IMR-90 (cell line): Measurements from ENCODE around the gene KRT8. TPM values are rescaled to one million over a fixed set of nuclear protein-coding genes. Genes with fewer than 3 reads are reported as not detected.

ENCODE experiments used
- ATAC-seq: fragments of 200-7000 bp; cut with Tn5 transposase; 2 replicates; pipeline ENCODE4 v1.9.1; 2020; ENCODE audit warnings: low read depth, mild to moderate bottlenecking, moderate library complexity
- BruUV-seq: library from RNA; stranded (reverse); fragments of 400-500 nt; replicated peaks from 2 replicates; lab custom pipeline; 2021; lab: Mats Ljungman, UMichigan
- CTCF ChIA-PET: fragments of 300-600 bp; formaldehyde crosslinking; extraction: SDS; loops from one replicate; lab custom pipeline; 2021; ENCODE audit warnings: antibody characterized with exemption; lab: Yijun Ruan, JAX
- POLR2A ChIA-PET: fragments of 300-600 bp; sonication (Branson Sonifier 250); formaldehyde crosslinking; loops from one replicate; lab custom pipeline; 2022; ENCODE audit warnings: antibody characterized with exemption; ENCODE audit not compliant: unreplicated experiment; lab: Charles Lee
- DNase-seq: peaks from one replicate; pipeline ENCODE4 v3.0.0; 2013
- H2AFZ ChIP-seq: replicated peaks from 2 replicates; pipeline ENCODE3; 2013; ENCODE audit warnings: low read length, mild to moderate bottlenecking; ENCODE audit not compliant: poor library complexity
- H2AK5ac ChIP-seq: 2 replicates; pipeline ENCODE4 v1.6.1; 2013; ENCODE audit warnings: low read depth, low read length, inconsistent platforms
- H2AK9ac ChIP-seq: replicated peaks from 2 replicates; pipeline ENCODE3; 2013; ENCODE audit warnings: mild to moderate bottlenecking, low read depth, low read length, moderate library complexity; ENCODE audit not compliant: poor library complexity
- H2BK120ac ChIP-seq: 2 replicates; pipeline ENCODE4 v1.6.1; 2013; ENCODE audit warnings: low read depth, low read length, inconsistent platforms
- H2BK15ac ChIP-seq: 3 replicates; pipeline ENCODE4 v1.6.1; 2013; ENCODE audit warnings: low read depth, low read length, inconsistent platforms
- H2BK20ac ChIP-seq: 2 replicates; pipeline ENCODE4 v1.6.1; 2013; ENCODE audit warnings: low read depth, mild to moderate bottlenecking, inconsistent platforms, low read length, moderate library complexity
- H2BK5ac ChIP-seq: 2 replicates; pipeline ENCODE4 v1.6.1; 2013; ENCODE audit warnings: mild to moderate bottlenecking, low read depth, low read length, inconsistent platforms; ENCODE audit not compliant: poor library complexity, severe bottlenecking
- H3K14ac ChIP-seq: replicated peaks from 2 replicates; pipeline ENCODE4 v1.6.1; 2013; ENCODE audit warnings: low read depth, low read length, inconsistent platforms
- H3K18ac ChIP-seq: 2 replicates; pipeline ENCODE4 v1.6.1; 2013; ENCODE audit warnings: low read depth, low read length, control low read depth
- H3K23ac ChIP-seq: 2 replicates; pipeline ENCODE4 v1.6.1; 2013; ENCODE audit warnings: low read depth, low read length, inconsistent platforms
- H3K27ac ChIP-seq: 2 replicates; pipeline ENCODE4 v1.5.1; 2013; ENCODE audit warnings: mild to moderate bottlenecking, control low read depth, low read length; ENCODE audit not compliant: insufficient read depth
- H3K27me3 ChIP-seq: 2 replicates; pipeline ENCODE4 v1.6.1; 2013; ENCODE audit warnings: low read length; ENCODE audit not compliant: control insufficient read depth, insufficient read depth
- H3K36me3 ChIP-seq: 2 replicates; pipeline ENCODE4 v1.6.1; 2013; ENCODE audit warnings: low read length, mixed read lengths; ENCODE audit not compliant: control insufficient read depth, insufficient read depth
- H3K4ac ChIP-seq: 2 replicates; pipeline ENCODE4 v1.6.1; 2013; ENCODE audit warnings: low read depth, low read length, inconsistent platforms
- H3K4me1 ChIP-seq: 2 replicates; pipeline ENCODE4 v1.6.1; 2013; ENCODE audit warnings: low read length, mixed read lengths; ENCODE audit not compliant: control insufficient read depth, insufficient read depth
- H3K4me2 ChIP-seq: 2 replicates; pipeline ENCODE4 v1.6.1; 2013; ENCODE audit warnings: low read depth, mild to moderate bottlenecking, control low read depth, low read length, moderate library complexity
- H3K4me3 ChIP-seq: 2 replicates; pipeline ENCODE4 v1.5.1; 2013; ENCODE audit warnings: low read depth, mild to moderate bottlenecking, control low read depth, low read length, moderate library complexity; ENCODE audit not compliant: insufficient read depth
- H3K56ac ChIP-seq: 2 replicates; pipeline ENCODE4 v1.6.1; 2013; ENCODE audit warnings: low read length, inconsistent platforms; ENCODE audit not compliant: insufficient read depth; ENCODE audit errors: extremely low read depth
- H3K79me1 ChIP-seq, 2 experiments: 2 replicates each; pipeline ENCODE4 v1.6.1; 2013; ENCODE audit warnings: low read length in 2 of 2, inconsistent platforms in 1 of 2, low read depth in 1 of 2
- H3K9ac ChIP-seq: 2 replicates; pipeline ENCODE4 v1.6.1; 2013; ENCODE audit warnings: low read depth, low read length, control low read depth
- H3K9me1 ChIP-seq: 2 replicates; pipeline ENCODE4 v1.6.1; 2013; ENCODE audit warnings: low read length, inconsistent platforms; ENCODE audit not compliant: insufficient read depth
- H3K9me3 ChIP-seq: 2 replicates; pipeline ENCODE4 v1.6.1; 2013; ENCODE audit warnings: low read length; ENCODE audit not compliant: control insufficient read depth, insufficient read depth
- H4K20me1 ChIP-seq: 2 replicates; pipeline ENCODE4 v1.6.1; 2013; ENCODE audit warnings: low read length, inconsistent platforms; ENCODE audit not compliant: insufficient read depth
- H4K5ac ChIP-seq: 2 replicates; pipeline ENCODE4 v1.6.1; 2013; ENCODE audit warnings: mild to moderate bottlenecking, low read depth, low read length, control low read depth
- H4K8ac ChIP-seq, 2 experiments: 2 replicates each; pipeline ENCODE4 v1.6.1; 2013; ENCODE audit warnings: low read depth in 2 of 2, low read length in 2 of 2, control low read depth in 1 of 2, inconsistent platforms in 1 of 2
- H4K91ac ChIP-seq: 2 replicates; pipeline ENCODE4 v1.6.1; 2013; ENCODE audit warnings: low read depth, low read length, inconsistent platforms; ENCODE audit not compliant: insufficient read depth
- CHD1 ChIP-seq: IDR thresholded peaks from 2 replicates; pipeline ENCODE4 v1.6.1; 2012; ENCODE audit warnings: low read depth, low read length, improper control_type of control experiment
- MXI1 ChIP-seq: IDR thresholded peaks from 2 replicates; pipeline ENCODE4 v1.6.1; 2012; ENCODE audit warnings: low read depth, mild to moderate bottlenecking, low read length, moderate library complexity, borderline replicate concordance
- NFE2L2 ChIP-seq: fragments of 150-350 bp; IDR thresholded peaks from 2 replicates; pipeline ENCODE4 v1.6.1; 2016; ENCODE audit warnings: low read depth, mild to moderate bottlenecking, low read length
- RAD21 ChIP-seq: IDR thresholded peaks from 2 replicates; pipeline ENCODE4 v1.6.1; 2012; ENCODE audit warnings: low read length, improper control_type of control experiment
- RCOR1 ChIP-seq: IDR thresholded peaks from 2 replicates; pipeline ENCODE4 v1.6.1; 2012; ENCODE audit warnings: mild to moderate bottlenecking, low read length, improper control_type of control experiment; ENCODE audit not compliant: insufficient replicate concordance
- WGBS, 2 experiments: methylation state at CpG; one replicate each; pipeline versions ENCODE4 v1.1.5 to v1.1.7; 2013; ENCODE audit warnings: missing lambda C conversion rate in 2 of 2; ENCODE audit not compliant: insufficient read length in 1 of 2; ENCODE audit errors: extremely low coverage in 2 of 2; 5-methylcytosine and 5-hydroxymethylcytosine counted together
- dilution Hi-C: fragments of 300-500 bp; cut with HindIII; formaldehyde crosslinking; loops from one replicate; pipeline ENCODE4 v1.14.3; 2018; ENCODE audit warnings: low sequenced_read_pairs; ENCODE audit not compliant: unreplicated experiment
- in situ Hi-C: fragments of 300-500 bp; cut with MboI; formaldehyde crosslinking; loops from 3 replicates; pipeline ENCODE4 v1.14.3; 2019; ENCODE audit warnings: low sequenced_read_pairs, inconsistent platforms, mixed read lengths
- intact Hi-C: fragments of 100-400 bp; cut with micrococcal nuclease; formaldehyde crosslinking; loops from 2 replicates; pipeline ENCODE4 v1.10.0; 2022
- polyA plus RNA-seq, 3 experiments: library from polyadenylated mRNA; depleted of rRNA; stranded (reverse); fragments of >200 nt; gene quantifications; 2 replicates each; pipeline ENCODE4 v1.2.3, GENCODE V29; 2012; ENCODE audit warnings: low replicate concordance in 1 of 3
- total RNA-seq: library from RNA; depleted of rRNA; stranded (reverse); fragments of >200 nt; gene quantifications from 2 replicates; pipeline ENCODE4 v1.2.3, GENCODE V29; 2012
- TF ChIP-seq, protein P1 (sequence below): conservative IDR thresholded peaks from 2 replicates; pipeline ENCODE4 v1.5.1; 2012; ENCODE audit warnings: mild to moderate bottlenecking, low read depth, low read length, improper control_type of control experiment

Gene KRT8
- total and polyA plus RNA-seq, 2 of the 4 experiments (the other 2 are of a cell fraction): 10.9 to 39.3 TPM

DNA sequence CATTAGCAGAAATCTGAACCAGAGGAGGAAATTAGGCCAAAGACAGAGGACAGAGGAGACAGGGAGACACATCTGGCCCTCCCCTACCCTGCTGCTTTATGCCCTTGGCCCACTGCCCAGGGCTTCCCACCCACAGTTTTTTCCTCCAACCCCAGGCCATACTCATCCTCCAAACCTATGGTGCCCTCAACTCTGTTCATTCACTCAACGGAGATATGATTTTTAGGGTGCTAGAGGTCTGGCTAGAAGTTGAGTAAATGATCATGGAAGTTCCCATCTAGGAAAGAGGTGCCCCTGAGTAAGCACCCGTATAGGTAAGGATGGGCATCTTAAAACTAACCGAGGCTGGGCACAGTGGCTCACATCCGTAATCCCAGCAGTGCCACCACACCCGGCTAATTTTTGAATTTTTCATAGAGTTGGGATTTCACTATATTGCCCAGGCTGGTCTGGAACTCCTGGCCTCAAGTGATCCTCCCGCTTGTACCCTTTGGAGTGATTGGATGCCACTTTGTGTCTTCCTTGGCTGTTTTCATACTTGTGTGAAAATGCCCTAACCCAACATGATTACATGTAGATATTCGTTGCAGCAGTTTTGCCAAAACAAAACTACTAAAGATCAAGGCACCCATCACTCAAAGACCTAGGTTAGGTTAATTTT, 48.4 kb upstream of the KRT8 start:
- ChIA-PET CTCF (no interaction called here), POLR2A (no interaction called here)
- peaks cover 4 to 25% of the 10 kb centered on the region in 2 experiments; a peak in 2 of 4 replicates for H3K79me1 ChIP-seq
- peaks cover 7% of the 10 kb centered on the region; the same call in 1 of the 2 replicates for H3K36me3 ChIP-seq
- no peak overlapping the region for H3K9ac ChIP-seq
- H4K91ac ChIP-seq: no peak overlapping the region
- no peak for DNase-seq
- H3K9me3 ChIP-seq: no peaks in the 10 kb centered on the region
- no peak overlapping the region for H3K4me2 ChIP-seq
- H3K9me1 ChIP-seq: 0 out of 2 replicates have a peak, but pooled peaks cover 13% of the 10 kb centered on the region
- dilution Hi-C loops (no loop called here), in situ Hi-C loops (no loop called here), intact Hi-C loops (no loop called here)
- TF ChIP-seq NFE2L2 (no peak), RCOR1 (no peak), MXI1 (no peak), RAD21 (no peak), CHD1 (no peak)
- TF ChIP-seq, protein P1, sequence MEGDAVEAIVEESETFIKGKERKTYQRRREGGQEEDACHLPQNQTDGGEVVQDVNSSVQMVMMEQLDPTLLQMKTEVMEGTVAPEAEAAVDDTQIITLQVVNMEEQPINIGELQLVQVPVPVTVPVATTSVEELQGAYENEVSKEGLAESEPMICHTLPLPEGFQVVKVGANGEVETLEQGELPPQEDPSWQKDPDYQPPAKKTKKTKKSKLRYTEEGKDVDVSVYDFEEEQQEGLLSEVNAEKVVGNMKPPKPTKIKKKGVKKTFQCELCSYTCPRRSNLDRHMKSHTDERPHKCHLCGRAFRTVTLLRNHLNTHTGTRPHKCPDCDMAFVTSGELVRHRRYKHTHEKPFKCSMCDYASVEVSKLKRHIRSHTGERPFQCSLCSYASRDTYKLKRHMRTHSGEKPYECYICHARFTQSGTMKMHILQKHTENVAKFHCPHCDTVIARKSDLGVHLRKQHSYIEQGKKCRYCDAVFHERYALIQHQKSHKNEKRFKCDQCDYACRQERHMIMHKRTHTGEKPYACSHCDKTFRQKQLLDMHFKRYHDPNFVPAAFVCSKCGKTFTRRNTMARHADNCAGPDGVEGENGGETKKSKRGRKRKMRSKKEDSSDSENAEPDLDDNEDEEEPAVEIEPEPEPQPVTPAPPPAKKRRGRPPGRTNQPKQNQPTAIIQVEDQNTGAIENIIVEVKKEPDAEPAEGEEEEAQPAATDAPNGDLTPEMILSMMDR: no peak
- WGBS, 2 experiments: no CpG with 5 or more reads among the region's 7 CpGs
- no peak overlapping the region for H3K23ac ChIP-seq
- no TSS peak for BruUV-seq
- H2BK20ac ChIP-seq: no peak overlapping the region
- H4K20me1 ChIP-seq: no peaks in the 10 kb centered on the region
- H3K18ac ChIP-seq: no peak overlapping the region
- H3K27ac ChIP-seq: no peak overlapping the region
- no peak overlapping the region for H2BK5ac ChIP-seq
- peaks cover 2% of the 10 kb centered on the region; the same call in 1 of the 2 replicates for H3K4me1 ChIP-seq
- H2AK9ac ChIP-seq: no peak overlapping the region
- H2BK15ac ChIP-seq: no peak overlapping the region
- H3K27me3 ChIP-seq: no peaks in the 10 kb centered on the region
- 0 out of 2 replicates have a peak overlapping the region, but pooled peaks have one; percentile 32 for H3K14ac ChIP-seq
- H4K8ac ChIP-seq: no peak overlapping the region
- ATAC-seq: no peak
- no peak overlapping the region for H2BK120ac ChIP-seq
- H4K5ac ChIP-seq: no peak overlapping the region
- no peak overlapping the region for H2AFZ ChIP-seq
- no peak overlapping the region for H3K4ac ChIP-seq
- H3K4me3 ChIP-seq: no peak overlapping the region
- no peak overlapping the region for H3K56ac ChIP-seq
- no peak overlapping the region for H2AK5ac ChIP-seq
